Measurements from ENCODE around the gene VMO1. TPM values are rescaled to one million over a fixed set of nuclear protein-coding genes. Genes with fewer than 3 reads are reported as not detected.

Gene VMO1
- total RNA-seq, 6 donors from 2014 or later = 3.1 to 28.8 (median 13.4) TPM; not detected in 1

DNA sequence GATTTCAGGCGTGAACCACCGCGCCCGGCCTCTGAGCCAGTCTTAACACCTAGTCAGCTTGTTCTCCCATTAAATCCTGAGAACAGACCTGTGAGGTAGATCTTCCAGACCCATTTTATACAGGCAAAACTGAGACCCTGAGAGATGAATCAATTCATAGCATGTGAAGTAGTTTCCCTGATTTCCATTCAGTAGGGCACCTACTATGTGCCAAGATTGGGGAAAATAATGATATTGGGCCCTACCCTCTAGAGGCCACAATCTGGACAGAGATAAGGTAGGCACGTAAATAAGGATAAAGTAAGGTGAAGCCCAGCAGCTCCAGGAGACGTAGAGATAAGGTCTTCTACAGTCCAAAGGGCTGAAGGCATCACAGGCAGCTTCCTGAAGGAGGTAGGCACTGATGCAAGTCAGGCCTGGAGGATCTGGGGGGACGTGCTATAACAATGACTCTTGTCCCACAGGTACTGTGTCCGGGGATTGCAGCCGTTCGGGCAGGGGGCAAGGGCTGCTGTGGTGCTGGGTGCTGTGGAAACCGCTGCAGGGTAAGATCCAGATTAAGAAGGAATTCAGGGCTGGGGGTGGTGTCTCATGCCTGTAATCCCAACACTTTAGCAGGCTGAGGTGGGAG is 5.7 kb downstream of the VMO1 start:
- TF ChIP-seq, protein P1, sequence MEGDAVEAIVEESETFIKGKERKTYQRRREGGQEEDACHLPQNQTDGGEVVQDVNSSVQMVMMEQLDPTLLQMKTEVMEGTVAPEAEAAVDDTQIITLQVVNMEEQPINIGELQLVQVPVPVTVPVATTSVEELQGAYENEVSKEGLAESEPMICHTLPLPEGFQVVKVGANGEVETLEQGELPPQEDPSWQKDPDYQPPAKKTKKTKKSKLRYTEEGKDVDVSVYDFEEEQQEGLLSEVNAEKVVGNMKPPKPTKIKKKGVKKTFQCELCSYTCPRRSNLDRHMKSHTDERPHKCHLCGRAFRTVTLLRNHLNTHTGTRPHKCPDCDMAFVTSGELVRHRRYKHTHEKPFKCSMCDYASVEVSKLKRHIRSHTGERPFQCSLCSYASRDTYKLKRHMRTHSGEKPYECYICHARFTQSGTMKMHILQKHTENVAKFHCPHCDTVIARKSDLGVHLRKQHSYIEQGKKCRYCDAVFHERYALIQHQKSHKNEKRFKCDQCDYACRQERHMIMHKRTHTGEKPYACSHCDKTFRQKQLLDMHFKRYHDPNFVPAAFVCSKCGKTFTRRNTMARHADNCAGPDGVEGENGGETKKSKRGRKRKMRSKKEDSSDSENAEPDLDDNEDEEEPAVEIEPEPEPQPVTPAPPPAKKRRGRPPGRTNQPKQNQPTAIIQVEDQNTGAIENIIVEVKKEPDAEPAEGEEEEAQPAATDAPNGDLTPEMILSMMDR (IDR thresholded peaks at IDR 0.05) = no peak
- WGBS, 2 donors = 84 to 91% methylated on average over 9 to 11 of the region's 11 CpGs
- no peak for ATAC-seq (ENCODE audit: low FRiP score in 2 of 2)
- no peak overlapping the region for H3K4me3 ChIP-seq
- no peak for DNase-seq
- peaks cover 0 to 10% (median 2%) of the 10 kb centered on the region in 4 donors for H3K27me3 ChIP-seq
- no peak overlapping the region for H3K27ac ChIP-seq
- no peaks in the 10 kb centered on the region for H3K9me3 ChIP-seq
- no peaks in the 10 kb centered on the region for H3K36me3 ChIP-seq
- H3K4me1 ChIP-seq = peaks cover 4 to 5% (median 5%) of the 10 kb centered on the region in 4 donors

DNA sequence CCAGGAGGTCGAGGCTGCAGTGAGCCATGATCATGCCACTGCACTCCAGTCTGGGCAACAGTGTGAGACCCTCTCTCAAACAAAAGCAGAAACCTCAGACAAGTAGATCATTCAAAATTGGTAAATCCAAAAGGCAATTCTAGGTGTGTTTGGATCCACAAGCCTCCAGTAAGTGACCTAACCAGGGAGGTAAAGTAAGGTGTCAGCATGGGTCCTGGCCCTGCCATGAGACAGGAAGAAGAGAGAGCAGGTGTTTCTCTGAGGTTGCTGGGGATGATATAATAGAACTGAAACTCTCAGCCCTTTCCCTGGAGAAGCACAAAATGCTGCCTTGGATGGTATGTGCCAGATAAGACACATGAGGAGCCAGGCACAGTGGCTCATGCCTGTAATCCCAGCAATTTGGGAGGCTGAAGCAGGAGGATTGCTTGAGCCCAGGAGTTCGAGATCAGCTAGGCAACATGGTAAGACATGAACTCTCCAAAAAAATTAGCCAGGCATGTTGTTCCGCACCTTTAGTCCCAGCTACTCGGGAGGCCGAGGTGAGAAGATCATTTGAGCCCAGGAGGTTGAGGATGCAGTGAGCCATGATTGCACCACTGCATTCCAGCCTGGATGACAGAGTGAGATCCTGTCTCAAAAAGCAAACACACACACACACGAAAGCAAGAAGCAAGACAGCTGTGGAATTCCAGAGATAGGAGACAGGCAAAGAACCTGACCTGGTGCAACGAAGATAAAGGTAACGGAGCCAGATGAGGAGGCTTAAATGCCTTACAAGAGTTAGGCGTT is 8.0 kb downstream of the VMO1 start:
- DNase-seq (no peak), ATAC-seq (ENCODE audit: low FRiP score in 2 of 2) (no peak)
- TF ChIP-seq EP300 (IDR thresholded peaks at IDR 0.05) (no peak), POLR2AphosphoS5 (IDR thresholded peaks at IDR 0.05) (no peak), POLR2A (IDR thresholded peaks at IDR 0.05) (no peak)
- TF ChIP-seq, protein P1 (IDR thresholded peaks at IDR 0.05) = no peak
- Histone ChIP-seq H3K27ac (no peak overlapping the region), H3K36me3 (no peaks in the 10 kb centered on the region), H3K9me3 (no peaks in the 10 kb centered on the region), H3K27me3 (peaks cover 0 to 4% (median 2%) of the 10 kb centered on the region in 4 donors), H3K4me1 (no peaks in the 10 kb centered on the region), H3K4me3 (no peak overlapping the region)
- 65 to 71% methylated on average over 9 of the region's 9 CpGs for WGBS, 2 donors

- TF ChIP-seq EP300 (IDR thresholded peaks at IDR 0.05) = no peak
- TF ChIP-seq, protein P1 (IDR thresholded peaks at IDR 0.05) = no peak
- TF ChIP-seq POLR2AphosphoS5 (IDR thresholded peaks at IDR 0.05) = no peak
- no peak for TF ChIP-seq POLR2A (IDR thresholded peaks at IDR 0.05)
- Histone ChIP-seq H3K9me3 (no peaks in the 10 kb centered on the region), H3K4me1 (no peaks in the 10 kb centered on the region), H3K27me3 (no peaks in the 10 kb centered on the region), H3K4me3 (no peak overlapping the region), H3K36me3 (no peaks in the 10 kb centered on the region), H3K27ac (no peak overlapping the region)
- ATAC-seq (ENCODE audit: low FRiP score in 2 of 2) (no peak), DNase-seq (no peak)
- WGBS, 2 donors = 72 to 78% methylated on average over 8 to 10 of the region's 10 CpGs
Observed at GRCh38 chr17:4772235-4772613, 13.9 kb downstream of the VMO1 start.

DNA sequence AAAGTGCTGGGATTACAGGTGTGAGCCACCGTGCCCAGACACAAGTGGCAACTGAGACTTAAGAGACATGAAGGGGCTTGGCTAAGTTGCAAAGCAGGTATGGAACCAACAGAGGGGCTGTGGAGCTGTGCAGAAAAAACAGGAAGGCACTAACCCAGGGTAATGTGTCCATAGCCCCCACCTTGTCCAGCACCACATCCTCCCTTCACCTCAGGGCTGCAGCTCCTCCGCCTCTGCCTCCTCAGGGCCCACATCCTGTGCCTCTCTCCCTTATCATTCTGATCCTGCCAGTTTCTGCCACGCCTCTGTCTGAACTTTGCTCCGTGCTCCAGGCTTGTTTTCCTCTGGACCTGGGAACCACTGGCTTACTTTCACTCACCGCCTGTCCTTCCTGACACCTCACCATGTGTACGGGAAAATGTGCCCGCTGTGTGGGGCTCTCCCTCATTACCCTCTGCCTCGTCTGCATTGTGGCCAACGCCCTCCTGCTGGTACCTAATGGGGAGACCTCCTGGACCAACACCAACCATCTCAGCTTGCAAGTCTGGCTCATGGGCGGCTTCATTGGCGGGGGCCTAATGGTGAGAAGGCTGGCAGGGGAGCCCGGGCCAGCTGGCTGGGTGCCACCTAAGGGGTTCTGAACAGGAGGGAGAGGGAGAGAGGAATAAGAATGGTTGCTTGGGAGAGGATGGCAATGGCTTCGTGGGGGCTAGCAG is 14.5 kb downstream of the VMO1 start, which contains the start of gene TM4SF5:
Gene TM4SF5, plus strand, starts transcription at position 368 of the 716 bp plus-strand sequence. Its CDS starts 37 bp downstream, at position 405.
- Histone ChIP-seq H3K4me1 (no peaks in the 10 kb centered on the region), H3K27ac (no peak within 1 kb of the TSS), H3K9me3 (no peaks in the 10 kb centered on the region), H3K4me3 (no peak within 1 kb of the TSS), H3K36me3 (no peaks in the 10 kb centered on the region), H3K27me3 (no peaks in the 10 kb centered on the region)
- 49 to 68% methylated on average over 12 to 13 of the region's 13 CpGs for WGBS, 2 donors
- TF ChIP-seq POLR2AphosphoS5 (IDR thresholded peaks at IDR 0.05) = no peak
- no peak for TF ChIP-seq POLR2A (IDR thresholded peaks at IDR 0.05)
- TF ChIP-seq, protein P1 (IDR thresholded peaks at IDR 0.05) = no peak
- TF ChIP-seq EP300 (IDR thresholded peaks at IDR 0.05) = no peak
- DNase-seq (peak in 1 of 2 donors; percentile 54), ATAC-seq (ENCODE audit: low FRiP score in 2 of 2) (no peak)

Measured in upper lobe of left lung (tissue), 6 donors.